ENCODE measurements around the gene KDM2B. TPM values are rescaled to one million over a fixed set of nuclear protein-coding genes. Genes with fewer than 3 reads are reported as not detected.
A peak's percentile ranks its signal among the peaks of the same experiment; 100 is the strongest.

KDM2B gene
- total and polyA plus RNA-seq, 10 of the 15 experiments (the other 5 are each of a cell fraction or from before 2014, with no cell fraction given) = 13.6 to 124 (median 40.4) TPM

- TF ChIP-seq BCL3 (IDR thresholded peaks at IDR 0.05; ENCODE audit: borderline replicate concordance, insufficient read depth, low read depth, low read length, poor library complexity, severe bottlenecking) = peak; percentile 47
- no peak for TF ChIP-seq KDM1A (IDR thresholded peaks at IDR 0.05; ENCODE audit: borderline replicate concordance)
- no peak for TF ChIP-seq REST (IDR thresholded peaks at IDR 0.05; ENCODE audit: low read depth, low read length)
- TF ChIP-seq SIN3A (IDR thresholded peaks at IDR 0.05; ENCODE audit: low read depth, low read length) = peak; percentile 62; the same call in 1 of the 2 replicates
- 0 out of 2 replicates have a peak, but pooled peaks have one; percentile 52 for TF ChIP-seq RELB (IDR thresholded peaks at IDR 0.05; ENCODE audit: low read depth)
- TF ChIP-seq NFYB (IDR thresholded peaks at IDR 0.05; ENCODE audit: insufficient read depth, low read depth, low read length) = peak; percentile 89
- TF ChIP-seq CBFB (IDR thresholded peaks at IDR 0.05; ENCODE audit: low read depth) = peak; percentile 76; the same call in 1 of the 2 replicates
- TF ChIP-seq RAD21 (IDR thresholded peaks at IDR 0.05; ENCODE audit: insufficient read depth, low read depth, low read length) = no peak
- TF ChIP-seq BHLHE40 (IDR thresholded peaks at IDR 0.05; ENCODE audit: borderline replicate concordance in 1 of 2, low read depth in 2 of 2, low read length in 1 of 2) = peak; percentile 77 to 91; a peak in 3 of 4 replicates
- peak; percentile 63 for TF ChIP-seq MYC (IDR thresholded peaks at IDR 0.05; ENCODE audit: insufficient read depth, insufficient read length, insufficient replicate concordance, low read length, severe bottlenecking)
- no peak; the same call in 1 of the 2 replicates for TF ChIP-seq ASH2L (IDR thresholded peaks at IDR 0.05; ENCODE audit: borderline replicate concordance, low read depth)
- no peak for TF ChIP-seq ATF2 (IDR thresholded peaks at IDR 0.05; ENCODE audit: low read length)
- TF ChIP-seq CHD4 (IDR thresholded peaks at IDR 0.05) = no peak
- TF ChIP-seq ZNF207 (IDR thresholded peaks at IDR 0.05; ENCODE audit: borderline replicate concordance) = no peak
- TF ChIP-seq USF2 (IDR thresholded peaks at IDR 0.05; ENCODE audit: borderline replicate concordance, low read depth, low read length) = peak; percentile 58
- TF ChIP-seq NR2C1 (IDR thresholded peaks at IDR 0.05) = peak; percentile 67
- no peak for TF ChIP-seq MTA3 (IDR thresholded peaks at IDR 0.05; ENCODE audit: borderline replicate concordance, low read length)
- TF ChIP-seq ZZZ3 (IDR thresholded peaks at IDR 0.05; ENCODE audit: control insufficient read depth, insufficient read length, low read depth) = no peak
- 0 out of 2 replicates have a peak, but pooled peaks have one; percentile 24 for TF ChIP-seq ATF7 (IDR thresholded peaks at IDR 0.05; ENCODE audit: low read depth)
Observed at GRCh38 chr12:121399391-121400331, 181.2 kb downstream of the KDM2B start, which contains the start of gene RNF34 (continued).

Measured in GM12878 (cell line).